Suprapubic skin (tissue), 4 donors: ENCODE data around the gene OR52W1.

ENCODE experiments used
- CTCF ChIP-seq, 2 donors: fragments of 200-600 bp in 1 of 2; fragments of 450-650 bp in 1 of 2; sonication (generic) in 1 of 2; IDR thresholded peaks; one replicate each; pipeline ENCODE4 v1.5.1; 2016 to 2019; ENCODE audit warnings: antibody characterized with exemption in 2 of 2, mild to moderate bottlenecking in 1 of 2, moderate library complexity in 1 of 2
- EP300 ChIP-seq: sonication (generic); formaldehyde crosslinking; IDR thresholded peaks from one replicate; pipeline ENCODE4 v1.6.1; 2017; ENCODE audit warnings: antibody characterized with exemption
- POLR2A ChIP-seq, 2 donors: fragments of 450-650 bp; IDR thresholded peaks; one replicate each; pipeline ENCODE4 v1.6.1; 2017; ENCODE audit warnings: antibody characterized with exemption in 2 of 2, mild to moderate bottlenecking in 2 of 2, moderate library complexity in 2 of 2
- POLR2AphosphoS5 ChIP-seq, 3 donors: sonication (generic); formaldehyde crosslinking; IDR thresholded peaks; one replicate each; pipeline ENCODE4 v1.6.1; 2017; ENCODE audit warnings: antibody characterized with exemption in 3 of 3

GRCh38 chr11:6240139-6240538, 41.1 kb downstream of the OR52W1 start:
- TF ChIP-seq CTCF (IDR thresholded peaks at IDR 0.05) (no peak), POLR2A (IDR thresholded peaks at IDR 0.05) (no peak), POLR2AphosphoS5 (IDR thresholded peaks at IDR 0.05) (no peak), EP300 (no peak)
